ENCODE measurements around the gene DAAM2.

The DAAM2 gene

GRCh38 chr6:39899554-39900295 is 107.5 kb downstream of the DAAM2 start:
- Histone ChIP-seq H3K36me3 (ENCODE audit: control insufficient read depth, insufficient read depth, low read length) (peaks cover 62% of the 10 kb centered on the region), H3K4me3 (ENCODE audit: extremely low read depth, insufficient read depth, low read length, poor library complexity, severe bottlenecking) (no peak overlapping the region), H3K4me1 (ENCODE audit: control insufficient read depth, insufficient read depth, low read length, poor library complexity, severe bottlenecking) (no peaks in the 10 kb centered on the region), H3K27ac (ENCODE audit: low read depth, low read length, severe bottlenecking) (no peak overlapping the region), H3K9me3 (ENCODE audit: control insufficient read depth, low read length) (no peaks in the 10 kb centered on the region)
- 87 to 89% methylated on average over 9 to 10 of the region's 10 CpGs for WGBS, 2 experiments (ENCODE audit: insufficient coverage in 2 of 2)

DNA sequence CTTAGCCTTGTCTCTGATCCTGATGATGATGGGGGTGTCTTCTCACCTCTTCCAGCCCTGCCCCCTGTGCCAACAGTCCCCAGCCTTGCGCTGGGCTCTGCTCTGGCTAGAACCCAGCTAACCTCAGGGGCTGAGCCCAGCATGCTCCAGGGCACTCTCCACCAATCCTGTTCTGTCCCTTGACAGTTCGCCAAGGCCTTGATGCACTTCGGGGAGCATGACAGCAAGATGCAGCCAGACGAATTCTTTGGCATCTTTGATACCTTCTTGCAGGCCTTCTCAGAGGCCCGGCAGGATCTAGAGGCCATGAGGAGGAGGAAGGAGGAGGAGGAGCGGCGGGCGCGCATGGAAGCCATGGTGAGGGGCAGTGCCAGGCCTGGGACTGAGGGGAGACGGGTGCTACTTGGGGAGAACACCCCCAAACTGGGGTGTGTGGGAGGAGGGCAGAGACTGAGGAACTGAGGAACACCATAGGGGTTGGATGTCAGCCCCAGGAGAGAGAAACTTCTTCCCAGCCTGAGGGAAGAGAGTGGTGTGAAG is 109.0 kb downstream of the DAAM2 start:
- H3K9me3 ChIP-seq (ENCODE audit: control insufficient read depth, low read length), result no peaks in the 10 kb centered on the region
- H3K27ac ChIP-seq (ENCODE audit: low read depth, low read length, severe bottlenecking), result no peak overlapping the region
- WGBS, 2 experiments (ENCODE audit: insufficient coverage in 2 of 2), result 94 to 96% methylated on average over 8 to 10 of the region's 10 CpGs
- no peak overlapping the region for H3K4me3 ChIP-seq (ENCODE audit: extremely low read depth, insufficient read depth, low read length, poor library complexity, severe bottlenecking)
- H3K36me3 ChIP-seq (ENCODE audit: control insufficient read depth, insufficient read depth, low read length), result peaks cover 72% of the 10 kb centered on the region
- no peaks in the 10 kb centered on the region for H3K4me1 ChIP-seq (ENCODE audit: control insufficient read depth, insufficient read depth, low read length, poor library complexity, severe bottlenecking)

DNA sequence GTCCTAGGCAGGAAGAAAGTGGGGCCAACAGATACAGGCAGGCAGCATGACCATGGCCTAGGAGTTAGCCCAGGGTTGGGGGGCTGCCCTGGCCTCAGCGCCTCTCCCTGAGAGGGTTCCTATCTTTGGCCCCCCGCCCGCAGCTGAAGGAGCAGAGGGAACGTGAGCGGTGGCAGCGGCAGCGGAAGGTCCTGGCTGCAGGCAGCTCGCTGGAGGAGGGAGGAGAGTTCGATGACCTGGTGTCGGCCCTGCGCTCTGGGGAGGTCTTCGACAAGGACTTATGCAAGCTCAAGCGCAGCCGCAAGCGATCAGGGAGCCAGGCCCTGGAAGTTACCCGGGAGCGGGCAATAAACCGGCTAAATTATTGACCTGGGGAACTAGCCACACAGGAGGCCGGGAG is 109.5 kb downstream of the DAAM2 start:
- 95% methylated on average over 9 to 19 of the region's 19 CpGs for WGBS, 2 experiments (ENCODE audit: insufficient coverage in 2 of 2)
- H3K9me3 ChIP-seq (ENCODE audit: control insufficient read depth, low read length), result no peaks in the 10 kb centered on the region
- H3K4me1 ChIP-seq (ENCODE audit: control insufficient read depth, insufficient read depth, low read length, poor library complexity, severe bottlenecking), result no peaks in the 10 kb centered on the region
- no peak overlapping the region for H3K27ac ChIP-seq (ENCODE audit: low read depth, low read length, severe bottlenecking)
- no peak overlapping the region for H3K4me3 ChIP-seq (ENCODE audit: extremely low read depth, insufficient read depth, low read length, poor library complexity, severe bottlenecking)
- H3K36me3 ChIP-seq (ENCODE audit: control insufficient read depth, insufficient read depth, low read length), result peaks cover 73% of the 10 kb centered on the region

- H3K9me3 ChIP-seq (ENCODE audit: control insufficient read depth, low read length), result no peaks in the 10 kb centered on the region
- 94% methylated on average over 2 of the region's 2 CpGs for WGBS, 2 experiments (ENCODE audit: insufficient coverage in 2 of 2)
- H3K4me1 ChIP-seq (ENCODE audit: control insufficient read depth, insufficient read depth, low read length, poor library complexity, severe bottlenecking), result no peaks in the 10 kb centered on the region
- no peak overlapping the region for H3K4me3 ChIP-seq (ENCODE audit: extremely low read depth, insufficient read depth, low read length, poor library complexity, severe bottlenecking)
- no peak overlapping the region for H3K27ac ChIP-seq (ENCODE audit: low read depth, low read length, severe bottlenecking)
- H3K36me3 ChIP-seq (ENCODE audit: control insufficient read depth, insufficient read depth, low read length), result peaks cover 77% of the 10 kb centered on the region
These were observed 110.0 kb downstream of the DAAM2 start for GRCh38 chr6:39902136-39902535.

GRCh38 chr6:39902786-39903465 is 110.8 kb downstream of the DAAM2 start:
- Histone ChIP-seq H3K4me1 (ENCODE audit: control insufficient read depth, insufficient read depth, low read length, poor library complexity, severe bottlenecking) (no peaks in the 10 kb centered on the region), H3K9me3 (ENCODE audit: control insufficient read depth, low read length) (no peaks in the 10 kb centered on the region), H3K36me3 (ENCODE audit: control insufficient read depth, insufficient read depth, low read length) (peaks cover 74% of the 10 kb centered on the region), H3K4me3 (ENCODE audit: extremely low read depth, insufficient read depth, low read length, poor library complexity, severe bottlenecking) (no peak overlapping the region), H3K27ac (ENCODE audit: low read depth, low read length, severe bottlenecking) (no peak overlapping the region)
- 92 to 100% methylated on average over 2 to 3 of the region's 4 CpGs for WGBS, 2 experiments (ENCODE audit: insufficient coverage in 2 of 2)

DNA sequence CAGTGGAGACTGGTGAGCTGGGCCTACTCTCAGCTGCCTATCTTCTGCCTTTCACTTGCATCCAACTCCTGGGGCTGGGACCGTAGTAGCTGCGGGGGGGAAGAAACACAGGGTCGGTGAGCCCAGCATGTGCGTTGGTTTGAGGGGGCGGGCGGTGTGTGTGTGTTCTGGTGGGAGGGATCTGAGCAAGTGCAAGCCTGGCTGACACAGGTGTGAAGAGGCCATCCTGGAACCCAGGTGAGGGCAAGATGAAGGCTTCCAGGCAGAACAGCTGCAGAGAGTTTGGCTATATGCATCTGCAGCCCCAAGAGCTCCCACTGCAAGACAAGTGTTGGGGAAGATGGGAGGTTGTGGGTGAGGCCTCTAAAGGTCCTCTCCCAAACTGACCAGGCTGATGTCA is 111.5 kb downstream of the DAAM2 start:
- no peak overlapping the region for H3K27ac ChIP-seq (ENCODE audit: low read depth, low read length, severe bottlenecking)
- H3K4me3 ChIP-seq (ENCODE audit: extremely low read depth, insufficient read depth, low read length, poor library complexity, severe bottlenecking), result no peak overlapping the region
- H3K9me3 ChIP-seq (ENCODE audit: control insufficient read depth, low read length), result no peaks in the 10 kb centered on the region
- peaks cover 70% of the 10 kb centered on the region for H3K36me3 ChIP-seq (ENCODE audit: control insufficient read depth, insufficient read depth, low read length)
- 91 to 93% methylated on average over 4 to 6 of the region's 6 CpGs for WGBS, 2 experiments (ENCODE audit: insufficient coverage in 2 of 2)
- H3K4me1 ChIP-seq (ENCODE audit: control insufficient read depth, insufficient read depth, low read length, poor library complexity, severe bottlenecking), result no peaks in the 10 kb centered on the region

GRCh38 chr6:39904946-39905639 is 112.9 kb downstream of the DAAM2 start:
- H3K4me3 ChIP-seq (ENCODE audit: extremely low read depth, insufficient read depth, low read length, poor library complexity, severe bottlenecking), result no peak overlapping the region
- no peak overlapping the region for H3K27ac ChIP-seq (ENCODE audit: low read depth, low read length, severe bottlenecking)
- H3K4me1 ChIP-seq (ENCODE audit: control insufficient read depth, insufficient read depth, low read length, poor library complexity, severe bottlenecking), result no peaks in the 10 kb centered on the region
- no peaks in the 10 kb centered on the region for H3K9me3 ChIP-seq (ENCODE audit: control insufficient read depth, low read length)
- H3K36me3 ChIP-seq (ENCODE audit: control insufficient read depth, insufficient read depth, low read length), result peaks cover 60% of the 10 kb centered on the region
- 86 to 88% methylated on average over 1 of the region's 4 CpGs for WGBS, 2 experiments (ENCODE audit: insufficient coverage in 2 of 2)

- Histone ChIP-seq H3K27ac (ENCODE audit: low read depth, low read length, severe bottlenecking) (no peak overlapping the region), H3K4me3 (ENCODE audit: extremely low read depth, insufficient read depth, low read length, poor library complexity, severe bottlenecking) (no peak overlapping the region), H3K36me3 (ENCODE audit: control insufficient read depth, insufficient read depth, low read length) (peaks cover 57% of the 10 kb centered on the region), H3K9me3 (ENCODE audit: control insufficient read depth, low read length) (no peaks in the 10 kb centered on the region), H3K4me1 (ENCODE audit: control insufficient read depth, insufficient read depth, low read length, poor library complexity, severe bottlenecking) (no peaks in the 10 kb centered on the region)
- 93 to 97% methylated on average over 3 to 4 of the region's 4 CpGs for WGBS, 2 experiments (ENCODE audit: insufficient coverage in 2 of 2)
These were observed 113.4 kb downstream of the DAAM2 start for GRCh38 chr6:39905640-39905975.

DNA sequence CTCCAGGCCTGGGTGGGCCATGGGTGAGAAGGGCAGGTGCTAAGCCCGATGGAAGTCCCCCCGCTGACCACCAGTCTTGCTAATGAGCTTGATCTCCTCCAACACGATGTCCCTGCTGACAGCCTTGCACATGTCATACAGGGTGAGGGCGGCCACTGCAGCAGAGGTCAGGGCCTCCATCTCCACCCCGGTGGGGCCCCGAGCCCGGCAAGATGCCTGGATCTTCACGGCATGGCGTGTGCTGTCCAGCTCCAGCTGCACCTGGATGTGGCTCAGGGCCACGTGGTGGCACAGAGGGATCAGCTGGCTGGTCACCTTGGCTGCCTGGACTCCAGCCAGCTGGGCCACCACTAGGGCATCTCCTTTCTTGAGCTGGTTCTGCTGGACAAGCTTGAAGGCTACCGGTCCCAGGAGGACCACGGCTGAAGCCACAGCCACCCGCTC is 114.2 kb downstream of the DAAM2 start:
- Histone ChIP-seq H3K4me1 (ENCODE audit: control insufficient read depth, insufficient read depth, low read length, poor library complexity, severe bottlenecking) (no peaks in the 10 kb centered on the region), H3K4me3 (ENCODE audit: extremely low read depth, insufficient read depth, low read length, poor library complexity, severe bottlenecking) (no peak overlapping the region), H3K36me3 (ENCODE audit: control insufficient read depth, insufficient read depth, low read length) (peaks cover 51% of the 10 kb centered on the region), H3K27ac (ENCODE audit: low read depth, low read length, severe bottlenecking) (no peak overlapping the region), H3K9me3 (ENCODE audit: control insufficient read depth, low read length) (no peaks in the 10 kb centered on the region)
- 93 to 97% methylated on average over 13 of the region's 13 CpGs for WGBS, 2 experiments (ENCODE audit: insufficient coverage in 2 of 2)

DNA sequence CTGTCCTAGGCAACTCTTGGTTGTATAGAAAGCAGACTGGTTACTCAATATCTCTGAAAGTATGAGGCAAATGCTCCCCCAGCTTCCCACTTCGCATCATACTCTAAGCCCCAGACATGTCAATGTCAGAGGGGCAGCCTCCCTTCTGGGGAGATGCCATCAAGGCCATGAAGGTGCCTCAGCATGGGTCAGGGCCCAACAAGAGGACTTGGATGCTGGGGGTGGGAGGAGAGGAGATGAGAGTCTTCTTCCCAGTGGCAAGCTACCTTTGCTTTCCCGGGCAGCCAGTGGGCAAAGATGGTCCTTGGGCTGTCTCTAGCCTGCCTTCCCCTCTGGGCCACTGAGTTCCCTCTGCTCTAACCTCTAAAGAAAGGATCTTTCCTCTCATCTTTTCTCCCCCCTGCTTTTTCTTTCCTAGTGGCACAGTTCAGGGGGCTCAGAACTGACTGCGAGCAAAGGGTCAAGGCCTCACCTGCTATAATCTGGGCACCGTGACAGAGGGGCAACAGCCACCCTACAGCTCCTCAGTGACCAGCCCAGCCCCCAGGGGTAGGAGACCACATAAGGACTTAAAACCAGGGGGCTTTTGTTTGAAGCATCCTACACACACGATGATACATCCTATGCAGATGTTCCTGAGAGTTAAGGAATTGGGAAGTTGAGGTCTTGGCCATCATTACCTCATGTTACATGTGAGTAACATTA is 115.8 kb downstream of the DAAM2 start:
- Histone ChIP-seq H3K4me3 (ENCODE audit: extremely low read depth, insufficient read depth, low read length, poor library complexity, severe bottlenecking) (no peak overlapping the region), H3K9me3 (ENCODE audit: control insufficient read depth, low read length) (no peaks in the 10 kb centered on the region), H3K27ac (ENCODE audit: low read depth, low read length, severe bottlenecking) (no peak overlapping the region), H3K4me1 (ENCODE audit: control insufficient read depth, insufficient read depth, low read length, poor library complexity, severe bottlenecking) (no peaks in the 10 kb centered on the region), H3K36me3 (ENCODE audit: control insufficient read depth, insufficient read depth, low read length) (peaks cover 45% of the 10 kb centered on the region)
- 96 to 100% methylated on average over 3 to 4 of the region's 5 CpGs for WGBS, 2 experiments (ENCODE audit: insufficient coverage in 2 of 2)
